Epithelial cell of prostate (primary cell): ENCODE measurements around the gene TNS2.
"Not testable (repeated sequence)": the region's sequence is repeated elsewhere in the genome, so short reads cannot be mapped to it uniquely, and the experiment has no call there.

Experiments
- DNase-seq: peaks from one replicate; pipeline ENCODE4 v3.0.0-alpha.2; 2011; ENCODE audit warnings: low read depth, low spot score
- H3K27ac ChIP-seq: fragments of 450-650 bp; 2 replicates; pipeline ENCODE4 v1.5.1; 2017; ENCODE audit warnings: mild to moderate bottlenecking

The TNS2 gene

DNA sequence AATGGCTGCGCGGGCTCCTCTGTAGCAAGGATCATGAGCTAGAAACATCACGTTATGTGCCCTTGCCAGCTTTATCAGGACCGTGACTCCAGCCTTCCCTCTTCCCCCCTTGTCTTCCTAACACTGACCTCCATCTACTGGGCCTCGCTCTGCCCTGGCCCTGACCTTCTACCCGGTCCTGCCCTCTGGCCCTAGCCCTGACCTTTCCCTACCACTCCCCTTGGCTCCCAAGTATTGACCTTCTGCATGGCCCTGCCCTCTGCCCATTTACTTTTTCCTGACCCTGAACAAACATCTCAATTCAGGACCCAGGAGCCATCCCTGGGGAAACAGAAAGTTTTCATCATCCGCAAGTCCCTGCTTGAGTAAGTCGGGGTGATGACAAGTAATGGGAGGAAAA, 55.4 kb downstream of the TNS2 start:
- no peak for DNase-seq
- H3K27ac ChIP-seq: no peak overlapping the region

DNA sequence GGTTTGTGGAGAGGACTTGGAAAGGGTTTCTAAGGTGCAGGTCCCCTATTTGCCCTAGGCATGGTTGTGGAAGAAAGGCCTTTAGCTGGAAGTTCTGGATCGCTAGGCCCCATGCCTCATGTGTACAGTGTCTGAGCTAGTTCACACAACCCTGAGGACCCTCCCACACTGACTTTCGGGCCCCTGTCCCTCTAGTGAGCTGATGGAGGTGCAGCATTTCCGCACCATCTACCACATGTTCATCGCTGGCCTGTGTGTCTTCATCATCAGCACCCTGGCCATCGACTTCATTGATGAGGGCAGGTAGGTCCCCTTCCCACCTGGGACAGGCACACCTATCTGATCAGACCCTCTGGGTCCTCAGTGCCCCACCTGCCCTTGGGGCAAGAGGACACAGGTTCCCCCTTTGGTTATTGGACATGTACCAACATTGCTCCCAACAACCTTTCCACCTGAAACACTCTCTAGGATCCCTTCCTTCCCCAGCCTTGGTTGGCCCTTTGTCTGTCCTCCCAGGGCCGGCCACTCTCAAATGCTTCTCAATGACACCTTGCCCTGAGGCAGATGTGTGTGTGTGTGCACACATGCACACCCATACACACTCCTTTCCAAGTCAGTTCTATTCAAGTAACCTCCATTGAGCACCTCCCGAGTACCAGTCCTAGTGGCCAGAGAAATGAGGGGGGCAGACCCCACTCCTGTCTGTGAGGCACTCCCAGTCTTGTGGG, 56.0 kb downstream of the TNS2 start:
- DNase-seq: no peak
- H3K27ac ChIP-seq: no peak overlapping the region

GRCh38 chr12:53107122-53107521, 57.3 kb downstream of the TNS2 start:
- no peak overlapping the region for H3K27ac ChIP-seq
- no peak for DNase-seq

- DNase-seq, H3K27ac ChIP-seq: not testable (repeated sequence)
These were observed 62.6 kb downstream of the TNS2 start for GRCh38 chr12:53112431-53112830.

GRCh38 chr12:53113136-53113705, 63.4 kb downstream of the TNS2 start:
- DNase-seq: no peak
- no peak overlapping the region for H3K27ac ChIP-seq

DNA sequence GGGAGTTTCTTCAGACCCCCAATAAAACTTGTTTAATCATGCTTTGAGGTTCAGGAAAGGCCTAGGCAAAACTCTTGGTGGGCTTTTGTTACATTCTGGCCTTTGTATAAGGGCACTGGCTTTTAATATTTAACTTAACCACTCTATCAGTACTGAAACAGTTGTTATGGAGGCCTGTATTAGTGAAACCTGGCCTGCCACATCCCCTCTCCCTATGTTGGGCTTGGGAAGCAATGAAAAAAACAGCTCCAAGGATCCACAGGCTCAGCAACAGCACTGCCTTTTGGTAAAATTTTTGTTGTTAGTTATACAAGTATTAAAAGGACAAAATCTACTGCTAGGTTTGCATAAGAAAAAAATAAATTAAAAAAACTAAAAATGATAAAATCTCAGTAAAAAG, 64.1 kb downstream of the TNS2 start:
- DNase-seq: no peak
- H3K27ac ChIP-seq: no peak overlapping the region
